HFFc6 (cell line): Measurements from ENCODE around the gene UNC5B. TPM values are rescaled to one million over a fixed set of nuclear protein-coding genes. Genes with fewer than 3 reads are reported as not detected.
"Not testable (repeated sequence)": the region's sequence is repeated elsewhere in the genome, so short reads cannot be mapped to it uniquely, and the experiment has no call there.

ENCODE experiments used
- DNase-seq: peaks from one replicate; pipeline ENCODE4 v3.0.0-alpha.2; 2018
- H3K27ac Mint-ChIP-seq: 2 replicates; pipeline ENCODE4 v1.8.0; 2020; ENCODE audit warnings: mild to moderate bottlenecking, mixed read lengths
- H3K27me3 Mint-ChIP-seq: 2 replicates; pipeline ENCODE4 v1.8.0; 2021; ENCODE audit warnings: mild to moderate bottlenecking, moderate library complexity, mixed read lengths; ENCODE audit not compliant: insufficient read depth
- H3K36me3 Mint-ChIP-seq: 2 replicates; pipeline ENCODE4 v1.8.0; 2021; ENCODE audit warnings: low read depth, mixed read lengths
- H3K4me1 Mint-ChIP-seq: 2 replicates; pipeline ENCODE4 v1.8.0; 2020; ENCODE audit warnings: low read depth, mixed read lengths
- H3K4me3 Mint-ChIP-seq: 2 replicates; pipeline ENCODE4 v1.8.0; 2020; ENCODE audit warnings: mild to moderate bottlenecking, moderate library complexity, mixed read lengths
- H3K9me3 Mint-ChIP-seq: 2 replicates; pipeline ENCODE4 v1.8.0; 2020; ENCODE audit warnings: mild to moderate bottlenecking, mixed read lengths
- CTCF ChIP-seq: fragments of 200-600 bp; sonication (generic); IDR thresholded peaks from 2 replicates; pipeline ENCODE4 v1.5.0; 2021; ENCODE audit warnings: antibody characterized with exemption, mild to moderate bottlenecking
- total RNA-seq, 6 experiments: library from RNA; stranded (reverse); fragmentation: NEBNext Ultra II Directional; extraction: Animal tissue kit (Norgen Biotek cat#: 25700); gene quantifications; 2 replicates in 1 of 6; 3 replicates in 5 of 6; pipeline ENCODE4 v1.2.3, GENCODE V29; 2021

UNC5B gene
- total RNA-seq, 6 experiments from 2014 or later, result 5.2 to 11.6 (median 5.7) TPM

GRCh38 chr10:71217266-71218045, 5.1 kb downstream of the UNC5B start:
- no peak for TF ChIP-seq CTCF
- Mint-ChIP-seq H3K4me1 (peaks cover 56% of the 10 kb centered on the region), H3K9me3 (no peaks in the 10 kb centered on the region), H3K4me3 (peak overlapping the region; percentile 81), H3K27ac (peak overlapping the region; percentile 85), H3K27me3 (no peaks in the 10 kb centered on the region; the same call in 1 of the 2 replicates), H3K36me3 (no peaks in the 10 kb centered on the region)
- DNase-seq, result no peak

DNA sequence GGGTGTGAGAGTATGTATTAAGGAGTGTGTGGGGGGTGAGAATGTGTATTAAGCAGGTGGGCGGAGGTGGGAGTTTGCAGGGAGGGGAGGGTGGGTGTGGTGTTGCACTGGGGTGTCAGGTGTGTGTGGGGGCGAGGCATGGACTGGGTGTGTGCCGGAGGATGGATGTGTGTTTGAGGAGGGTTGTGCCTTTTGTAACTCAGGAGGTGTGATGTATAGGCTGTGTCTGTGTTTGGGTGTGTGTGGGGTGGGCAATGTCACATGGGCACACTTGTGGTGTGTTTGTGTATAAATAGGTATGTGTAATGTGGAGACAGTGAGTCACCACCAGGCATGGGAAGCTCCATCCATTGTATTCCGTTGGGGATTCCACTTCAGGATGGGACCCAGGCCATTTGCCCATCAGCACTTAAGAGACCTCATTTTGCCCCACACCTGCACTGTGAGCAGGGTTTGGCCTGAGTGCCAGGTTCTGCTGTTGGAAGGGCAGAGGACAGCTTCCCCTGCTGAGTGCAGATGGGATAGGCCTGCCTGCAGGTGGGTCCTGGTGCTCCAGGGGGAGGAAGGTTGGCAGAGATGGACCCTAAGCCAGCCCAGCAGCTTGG, 5.8 kb downstream of the UNC5B start:
- peak overlapping the region; percentile 81 for H3K4me3 Mint-ChIP-seq
- H3K4me1 Mint-ChIP-seq, result peaks cover 63% of the 10 kb centered on the region
- H3K36me3 Mint-ChIP-seq, result no peaks in the 10 kb centered on the region
- peak; percentile 35 for DNase-seq
- H3K27me3 Mint-ChIP-seq, result no peaks in the 10 kb centered on the region; the same call in 1 of the 2 replicates
- TF ChIP-seq CTCF, result 0 out of 2 replicates have a peak, but pooled peaks have one; percentile 7
- peak overlapping the region; percentile 76 for H3K27ac Mint-ChIP-seq
- no peaks in the 10 kb centered on the region for H3K9me3 Mint-ChIP-seq

DNA sequence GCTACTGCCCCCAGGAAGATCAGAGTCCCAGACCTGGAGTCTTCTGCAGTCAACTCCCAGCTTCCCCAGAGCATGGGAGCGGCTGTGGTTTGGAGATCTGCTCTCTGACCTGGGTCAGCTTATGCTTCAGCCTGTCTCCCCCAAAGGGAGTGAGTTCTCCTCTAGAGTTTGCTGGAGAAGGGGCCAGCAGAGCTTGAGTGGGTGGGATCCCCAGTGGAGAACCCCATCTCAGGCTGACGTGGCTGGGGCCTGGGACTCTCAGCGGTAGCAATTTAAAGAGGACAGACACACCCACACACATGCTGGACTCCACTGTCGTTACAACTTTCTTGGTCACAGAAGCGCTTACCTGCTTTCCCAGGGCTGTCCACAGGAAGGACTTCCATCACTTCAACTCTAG, 6.3 kb downstream of the UNC5B start:
- Mint-ChIP-seq H3K27ac (no peak overlapping the region), H3K36me3 (no peaks in the 10 kb centered on the region), H3K4me3 (no peak overlapping the region), H3K9me3 (no peaks in the 10 kb centered on the region), H3K4me1 (peaks cover 67% of the 10 kb centered on the region), H3K27me3 (no peaks in the 10 kb centered on the region; the same call in 1 of the 2 replicates)
- TF ChIP-seq CTCF, result no peak
- no peak for DNase-seq

GRCh38 chr10:71219236-71219917, 7.0 kb downstream of the UNC5B start:
- not testable (repeated sequence) for H3K27ac Mint-ChIP-seq, H3K9me3 Mint-ChIP-seq, H3K27me3 Mint-ChIP-seq, DNase-seq, H3K36me3 Mint-ChIP-seq, H3K4me3 Mint-ChIP-seq
- H3K4me1 Mint-ChIP-seq, result peaks cover 61% of the 10 kb centered on the region

DNA sequence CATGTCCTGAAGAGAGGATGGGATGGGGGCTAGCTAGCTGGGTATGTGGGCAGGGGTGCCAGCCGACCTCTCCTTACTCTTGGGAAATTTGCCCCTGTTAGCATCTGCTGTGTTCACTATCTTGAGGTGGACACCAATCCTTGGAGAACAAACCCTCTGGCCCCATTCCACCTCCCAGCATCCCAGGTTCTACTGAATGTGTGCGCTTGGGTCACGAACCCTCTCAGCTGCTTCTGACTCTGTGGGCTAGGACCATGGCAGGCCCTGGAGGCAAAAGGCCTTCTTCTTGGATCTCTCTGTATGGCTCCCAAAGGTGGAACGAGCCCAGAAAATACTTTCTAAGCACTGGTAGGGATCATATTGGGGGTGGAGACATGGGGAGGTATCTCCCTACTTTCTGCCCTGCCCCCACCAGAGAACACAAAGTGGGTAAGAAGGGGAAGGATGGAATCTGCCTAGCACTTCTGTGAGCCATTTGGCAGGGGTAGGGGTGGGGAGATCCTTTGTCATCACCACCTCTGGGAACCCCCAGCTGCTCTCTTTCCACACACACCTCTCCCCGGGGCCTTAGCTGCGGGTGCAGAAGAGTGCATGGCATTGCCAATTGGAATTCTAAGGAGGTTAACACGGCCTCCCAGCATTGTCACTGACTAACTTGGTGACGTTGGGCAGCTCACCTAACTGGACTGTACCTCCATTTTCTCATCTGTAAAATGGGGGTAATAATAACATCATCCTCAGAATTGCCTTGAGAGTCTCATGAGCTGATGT, 7.7 kb downstream of the UNC5B start:
- H3K36me3 Mint-ChIP-seq, result no peaks in the 10 kb centered on the region
- no peak overlapping the region for H3K27ac Mint-ChIP-seq
- no peak overlapping the region for H3K4me3 Mint-ChIP-seq
- no peak for TF ChIP-seq CTCF
- DNase-seq, result no peak
- H3K27me3 Mint-ChIP-seq, result no peaks in the 10 kb centered on the region; the same call in 1 of the 2 replicates
- H3K4me1 Mint-ChIP-seq, result peaks cover 57% of the 10 kb centered on the region
- H3K9me3 Mint-ChIP-seq, result no peaks in the 10 kb centered on the region
